Activated B cell treated with CpG ODN at 0.5 μM for 24 hours (primary cell): ENCODE data around the gene TMEM200A. TPM values are rescaled to one million over a fixed set of nuclear protein-coding genes. Genes with fewer than 3 reads are reported as not detected.

ENCODE experiments used
- ATAC-seq: fragments of 200-7000 bp; cut with Tn5 transposase; one replicate; pipeline ENCODE4 v1.10.0; 2021; ENCODE audit warnings: low read depth, mild to moderate bottlenecking, moderate library complexity
- CTCF ChIA-PET: fragments of 350-600 bp; sonication (Branson Sonifier 250); formaldehyde crosslinking; loops from one replicate; lab custom pipeline; 2021; ENCODE audit warnings: antibody characterized with exemption; lab: Charles Lee
- POLR2A ChIA-PET: fragments of 350-600 bp; sonication (Branson Sonifier 250); formaldehyde crosslinking; loops from one replicate; lab custom pipeline; 2021; ENCODE audit warnings: antibody characterized with exemption; lab: Charles Lee
- DNase-seq: peaks from one replicate; pipeline ENCODE4 v3.0.0; 2022
- H3K27ac Mint-ChIP-seq: one replicate; pipeline ENCODE4 v1.8.0; 2020; ENCODE audit warnings: mixed read lengths
- H3K27me3 Mint-ChIP-seq: one replicate; pipeline ENCODE4 v1.8.0; 2021; ENCODE audit warnings: mixed read lengths
- H3K36me3 Mint-ChIP-seq: one replicate; pipeline ENCODE4 v1.8.0; 2021; ENCODE audit warnings: low read depth, mixed read lengths
- H3K4me1 Mint-ChIP-seq: one replicate; pipeline ENCODE4 v1.8.0; 2021; ENCODE audit warnings: mixed read lengths
- H3K4me3 Mint-ChIP-seq: one replicate; pipeline ENCODE4 v1.8.0; 2020; ENCODE audit warnings: mild to moderate bottlenecking, mixed read lengths
- H3K9me3 Mint-ChIP-seq: one replicate; pipeline ENCODE4 v1.8.0; 2020; ENCODE audit warnings: mixed read lengths
- intact Hi-C: fragments of 100-400 bp; cut with micrococcal nuclease; formaldehyde crosslinking; loops from one replicate; pipeline ENCODE4 v1.15.1; 2024
- total RNA-seq: library from RNA; stranded (reverse); gene quantifications from 2 replicates; pipeline ENCODE4 v1.2.3, GENCODE V29; 2022
- TF ChIP-seq, protein P1 (sequence below): fragments of 200-600 bp; IDR thresholded peaks from one replicate; pipeline ENCODE4 v1.8.0; 2022; ENCODE audit warnings: antibody characterized with exemption, mild to moderate bottlenecking

The TMEM200A gene
- total RNA-seq, 1 donor from 2014 or later: 1.1 TPM

- ATAC-seq: no peak
- Mint-ChIP-seq H3K9me3 (no peaks in the 10 kb centered on the region), H3K27ac (no peak overlapping the region), H3K4me1 (peaks cover 6% of the 10 kb centered on the region), H3K4me3 (no peak overlapping the region), H3K27me3 (no peaks in the 10 kb centered on the region), H3K36me3 (no peaks in the 10 kb centered on the region)
- TF ChIP-seq, protein P1, sequence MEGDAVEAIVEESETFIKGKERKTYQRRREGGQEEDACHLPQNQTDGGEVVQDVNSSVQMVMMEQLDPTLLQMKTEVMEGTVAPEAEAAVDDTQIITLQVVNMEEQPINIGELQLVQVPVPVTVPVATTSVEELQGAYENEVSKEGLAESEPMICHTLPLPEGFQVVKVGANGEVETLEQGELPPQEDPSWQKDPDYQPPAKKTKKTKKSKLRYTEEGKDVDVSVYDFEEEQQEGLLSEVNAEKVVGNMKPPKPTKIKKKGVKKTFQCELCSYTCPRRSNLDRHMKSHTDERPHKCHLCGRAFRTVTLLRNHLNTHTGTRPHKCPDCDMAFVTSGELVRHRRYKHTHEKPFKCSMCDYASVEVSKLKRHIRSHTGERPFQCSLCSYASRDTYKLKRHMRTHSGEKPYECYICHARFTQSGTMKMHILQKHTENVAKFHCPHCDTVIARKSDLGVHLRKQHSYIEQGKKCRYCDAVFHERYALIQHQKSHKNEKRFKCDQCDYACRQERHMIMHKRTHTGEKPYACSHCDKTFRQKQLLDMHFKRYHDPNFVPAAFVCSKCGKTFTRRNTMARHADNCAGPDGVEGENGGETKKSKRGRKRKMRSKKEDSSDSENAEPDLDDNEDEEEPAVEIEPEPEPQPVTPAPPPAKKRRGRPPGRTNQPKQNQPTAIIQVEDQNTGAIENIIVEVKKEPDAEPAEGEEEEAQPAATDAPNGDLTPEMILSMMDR: no peak
- no peak for DNase-seq
- intact Hi-C loops: no loop called here
- ChIA-PET CTCF (no interaction called here), POLR2A (no interaction called here)
Measured at GRCh38 chr6:130376936-130377335, 11.1 kb downstream of the TMEM200A start.

DNA sequence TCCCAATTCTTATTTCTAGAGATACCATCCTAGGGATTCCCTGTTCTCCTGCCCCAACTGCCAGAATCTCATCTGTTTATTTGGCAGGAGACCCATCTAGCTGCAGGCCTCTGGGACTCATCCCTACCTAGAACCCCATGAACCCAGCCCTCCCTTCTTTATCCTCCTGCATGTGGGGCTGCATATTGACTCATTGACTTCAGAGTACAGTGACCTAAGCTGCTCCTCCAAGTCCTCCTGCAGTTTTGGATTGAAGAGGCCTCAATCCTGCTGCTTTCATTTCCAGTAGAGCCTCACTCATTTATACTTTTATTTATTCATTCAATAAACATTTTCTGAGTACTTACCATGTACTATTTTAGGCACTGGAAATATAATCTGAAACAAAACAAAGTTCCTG, 11.6 kb downstream of the TMEM200A start:
- POLR2A ChIA-PET: no interaction called here
- H3K4me3 Mint-ChIP-seq: no peak overlapping the region

GRCh38 chr6:130377915-130378314, 12.1 kb downstream of the TMEM200A start:
- no peaks in the 10 kb centered on the region for H3K27me3 Mint-ChIP-seq
- H3K9me3 Mint-ChIP-seq: no peaks in the 10 kb centered on the region
- no peak for ATAC-seq
- H3K4me3 Mint-ChIP-seq: no peak overlapping the region
- intact Hi-C loops: no loop called here
- H3K27ac Mint-ChIP-seq: no peak overlapping the region
- ChIA-PET CTCF (no interaction called here), POLR2A (no interaction called here)
- no peaks in the 10 kb centered on the region for H3K36me3 Mint-ChIP-seq
- no peak for DNase-seq
- peaks cover 6% of the 10 kb centered on the region for H3K4me1 Mint-ChIP-seq
- TF ChIP-seq, protein P1: no peak

More for the DNA sequence above, 11.6 kb downstream of the TMEM200A start:
- TF ChIP-seq, protein P1: no peak
- ATAC-seq (no peak), DNase-seq (no peak)
- peaks cover 6% of the 10 kb centered on the region for H3K4me1 Mint-ChIP-seq
- CTCF ChIA-PET: no interaction called here
- no peak overlapping the region for H3K27ac Mint-ChIP-seq
- H3K9me3 Mint-ChIP-seq: no peaks in the 10 kb centered on the region
- intact Hi-C loops: no loop called here
- H3K27me3 Mint-ChIP-seq: no peaks in the 10 kb centered on the region
- H3K36me3 Mint-ChIP-seq: no peaks in the 10 kb centered on the region

- no peak for ATAC-seq
- H3K4me3 Mint-ChIP-seq: no peak overlapping the region
- no peaks in the 10 kb centered on the region for H3K36me3 Mint-ChIP-seq
- ChIA-PET POLR2A (no interaction called here), CTCF (no interaction called here)
- H3K9me3 Mint-ChIP-seq: no peaks in the 10 kb centered on the region
- DNase-seq: no peak
- peaks cover 6% of the 10 kb centered on the region for H3K4me1 Mint-ChIP-seq
- intact Hi-C loops: no loop called here
- H3K27me3 Mint-ChIP-seq: no peaks in the 10 kb centered on the region
- TF ChIP-seq, protein P1: no peak
- H3K27ac Mint-ChIP-seq: no peak overlapping the region
Measured at GRCh38 chr6:130379223-130379622, 13.4 kb downstream of the TMEM200A start.

DNA sequence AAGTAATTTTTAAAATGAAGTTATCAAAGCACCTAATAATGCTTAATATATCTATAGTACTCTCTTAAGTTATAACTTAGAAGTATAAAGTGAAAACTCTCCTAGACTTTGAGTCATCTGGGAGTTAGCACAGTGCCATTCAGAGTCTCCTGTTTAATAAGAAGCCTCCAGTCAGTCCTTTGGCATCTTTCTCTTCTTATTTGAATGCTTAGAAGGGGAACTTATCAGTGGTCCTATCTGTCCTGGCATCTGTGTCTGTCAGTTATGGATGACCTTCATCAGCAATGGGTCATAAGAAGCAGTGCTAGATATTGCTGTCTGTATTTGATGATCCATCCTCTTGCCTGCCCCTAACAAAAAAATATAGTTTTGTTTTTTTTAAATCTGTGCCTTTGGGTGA, 15.2 kb downstream of the TMEM200A start:
- Mint-ChIP-seq H3K27ac (no peak overlapping the region), H3K9me3 (no peaks in the 10 kb centered on the region), H3K4me3 (no peak overlapping the region), H3K36me3 (no peaks in the 10 kb centered on the region), H3K4me1 (peaks cover 6% of the 10 kb centered on the region), H3K27me3 (no peaks in the 10 kb centered on the region)
- POLR2A ChIA-PET: no interaction called here
- DNase-seq (no peak), ATAC-seq (no peak)
- TF ChIP-seq, protein P1: no peak
- CTCF ChIA-PET: interaction anchor here (1.0 kb wide), 1 partner anchor 12 kb away, joined by 3 read pairs; no protein-coding TSS in a partner anchor
- intact Hi-C loops: no loop called here
